ENCODE data around the gene CRTC3. TPM values are rescaled to one million over a fixed set of nuclear protein-coding genes. Genes with fewer than 3 reads are reported as not detected.
"Not testable (repeated sequence)": the region's sequence is repeated elsewhere in the genome, so short reads cannot be mapped to it uniquely, and the experiment has no call there.

The CRTC3 gene
- total RNA-seq, 1 experiment from 2014 or later, result 35.3 TPM

GRCh38 chr15:90670631-90671030, 140.9 kb downstream of the CRTC3 start:
- H3K27ac ChIP-seq (ENCODE audit: low read depth, low read length, poor library complexity, severe bottlenecking); intact Hi-C loops (cut with micrococcal nuclease; ENCODE audit: unreplicated experiment); H3K4me3 ChIP-seq (ENCODE audit: low read depth, low read length, poor library complexity, severe bottlenecking); H3K9me3 ChIP-seq (ENCODE audit: low read depth, low read length, poor library complexity, severe bottlenecking); H3K27me3 ChIP-seq (replicated peaks; ENCODE audit: insufficient read depth, low read depth, low read length, poor library complexity); POLR2A ChIA-PET (ENCODE audit: low non-redundant PET); DNase-seq (ENCODE audit: low spot score); CTCF ChIA-PET; BruUV-seq (replicated peaks); H3K36me3 ChIP-seq (ENCODE audit: insufficient read depth, low read length, poor library complexity, severe bottlenecking): not testable (repeated sequence)
- H3K4me1 ChIP-seq (ENCODE audit: insufficient read depth, low read length, poor library complexity, severe bottlenecking), result peaks cover 15% of the 10 kb centered on the region

- POLR2A ChIA-PET (ENCODE audit: low non-redundant PET), result no interaction called here
- Histone ChIP-seq H3K4me1 (ENCODE audit: insufficient read depth, low read length, poor library complexity, severe bottlenecking) (peaks cover 11% of the 10 kb centered on the region), H3K36me3 (ENCODE audit: insufficient read depth, low read length, poor library complexity, severe bottlenecking) (no peaks in the 10 kb centered on the region), H3K27ac (ENCODE audit: low read depth, low read length, poor library complexity, severe bottlenecking) (no peak overlapping the region), H3K4me3 (ENCODE audit: low read depth, low read length, poor library complexity, severe bottlenecking) (no peak overlapping the region), H3K9me3 (ENCODE audit: low read depth, low read length, poor library complexity, severe bottlenecking) (no peaks in the 10 kb centered on the region), H3K27me3 (replicated peaks; ENCODE audit: insufficient read depth, low read depth, low read length, poor library complexity) (no peaks in the 10 kb centered on the region)
- TF ChIP-seq EZH2 (IDR thresholded peaks at IDR 0.05; ENCODE audit: borderline replicate concordance, low read depth, low read length, poor library complexity, severe bottlenecking), result no peak
- no peak for TF ChIP-seq CTCF (conservative IDR thresholded peaks at IDR 0.05; ENCODE audit: low read depth, low read length)
- intact Hi-C loops (cut with micrococcal nuclease; ENCODE audit: unreplicated experiment), result no loop called here
- no peak for DNase-seq (ENCODE audit: low spot score)
- no TSS peak for BruUV-seq (replicated peaks)
- CTCF ChIA-PET, result no interaction called here
Measured at GRCh38 chr15:90671216-90671615, 141.5 kb downstream of the CRTC3 start.

- POLR2A ChIA-PET (ENCODE audit: low non-redundant PET); H3K9me3 ChIP-seq (ENCODE audit: low read depth, low read length, poor library complexity, severe bottlenecking); H3K4me1 ChIP-seq (ENCODE audit: insufficient read depth, low read length, poor library complexity, severe bottlenecking); intact Hi-C loops (cut with micrococcal nuclease; ENCODE audit: unreplicated experiment); H3K36me3 ChIP-seq (ENCODE audit: insufficient read depth, low read length, poor library complexity, severe bottlenecking); BruUV-seq (replicated peaks); H3K4me3 ChIP-seq (ENCODE audit: low read depth, low read length, poor library complexity, severe bottlenecking); CTCF ChIA-PET; H3K27me3 ChIP-seq (replicated peaks; ENCODE audit: insufficient read depth, low read depth, low read length, poor library complexity): not testable (repeated sequence)
- H3K27ac ChIP-seq (ENCODE audit: low read depth, low read length, poor library complexity, severe bottlenecking), result peak overlapping the region; percentile 54
- DNase-seq (ENCODE audit: low spot score), result peak; percentile 54
Measured at GRCh38 chr15:90673357-90673756, 143.6 kb downstream of the CRTC3 start.

GRCh38 chr15:90674476-90674875, 144.8 kb downstream of the CRTC3 start:
- Histone ChIP-seq H3K4me3 (ENCODE audit: low read depth, low read length, poor library complexity, severe bottlenecking) (no peak overlapping the region), H3K4me1 (ENCODE audit: insufficient read depth, low read length, poor library complexity, severe bottlenecking) (no peaks in the 10 kb centered on the region), H3K9me3 (ENCODE audit: low read depth, low read length, poor library complexity, severe bottlenecking) (no peaks in the 10 kb centered on the region), H3K27me3 (replicated peaks; ENCODE audit: insufficient read depth, low read depth, low read length, poor library complexity) (no peaks in the 10 kb centered on the region), H3K27ac (ENCODE audit: low read depth, low read length, poor library complexity, severe bottlenecking) (no peak overlapping the region), H3K36me3 (ENCODE audit: insufficient read depth, low read length, poor library complexity, severe bottlenecking) (no peaks in the 10 kb centered on the region)
- ChIA-PET POLR2A (ENCODE audit: low non-redundant PET) (no interaction called here), CTCF (no interaction called here)
- no TSS peak for BruUV-seq (replicated peaks)
- no peak for TF ChIP-seq EZH2 (IDR thresholded peaks at IDR 0.05; ENCODE audit: borderline replicate concordance, low read depth, low read length, poor library complexity, severe bottlenecking)
- TF ChIP-seq CTCF (conservative IDR thresholded peaks at IDR 0.05; ENCODE audit: low read depth, low read length), result no peak
- intact Hi-C loops (cut with micrococcal nuclease; ENCODE audit: unreplicated experiment), result no loop called here
- no peak for DNase-seq (ENCODE audit: low spot score)

Measured in A673 (cell line).